HG03565 (cell line): ENCODE data around the gene CCDC88C.
A peak's percentile ranks its signal among the peaks of the same experiment; 100 is the strongest.
"Not testable (repeated sequence)": the region's sequence is repeated elsewhere in the genome, so short reads cannot be mapped to it uniquely, and the experiment has no call there.

Experiments
- ATAC-seq: cut with Tn5 transposase; IDR thresholded peaks from one replicate; pipeline ENCODE4 v1.9.1; 2021; ENCODE audit warnings: mild to moderate bottlenecking, moderate library complexity; ENCODE audit not compliant: unreplicated experiment

CCDC88C gene

GRCh38 chr14:91255026-91255695 is 162.5 kb downstream of the CCDC88C start:
- no peak for ATAC-seq

- ATAC-seq, result no peak
Measured at GRCh38 chr14:91254461-91254860, 163.2 kb downstream of the CCDC88C start.

- ATAC-seq, result no peak
Measured at GRCh38 chr14:91253795-91254323, 163.8 kb downstream of the CCDC88C start.

- no peak for ATAC-seq
Measured at GRCh38 chr14:91252871-91253794, 164.5 kb downstream of the CCDC88C start.

- ATAC-seq, result no peak
Measured at GRCh38 chr14:91250912-91251311, 166.7 kb downstream of the CCDC88C start.

- peak; percentile 83 for ATAC-seq
Measured at GRCh38 chr14:91249841-91250616, 167.6 kb downstream of the CCDC88C start.

GRCh38 chr14:91246051-91246852 is 171.4 kb downstream of the CCDC88C start:
- no peak for ATAC-seq

- not testable (repeated sequence) for ATAC-seq
Measured at GRCh38 chr14:91245616-91246015, 172.0 kb downstream of the CCDC88C start.

GRCh38 chr14:91245029-91245428 is 172.6 kb downstream of the CCDC88C start:
- ATAC-seq, result no peak

- ATAC-seq, result no peak
Measured at GRCh38 chr14:91244501-91244901, 173.1 kb downstream of the CCDC88C start, which contains the start of gene GPR68. Gene GPR68, minus strand, starts transcription at chr14:91244704. Its CDS starts 9,654 bp downstream, at chr14:91235050.

GRCh38 chr14:91243074-91243471 is 174.5 kb downstream of the CCDC88C start:
- ATAC-seq, result no peak

- no peak for ATAC-seq
Measured at GRCh38 chr14:91242635-91243034, 175.0 kb downstream of the CCDC88C start.

GRCh38 chr14:91241863-91242262 is 175.8 kb downstream of the CCDC88C start:
- peak; percentile 62 for ATAC-seq

- no peak for ATAC-seq
Measured at GRCh38 chr14:91238661-91239060, 179.0 kb downstream of the CCDC88C start.

GRCh38 chr14:91238085-91238484 is 179.5 kb downstream of the CCDC88C start:
- ATAC-seq, result no peak

- no peak for ATAC-seq
Measured at GRCh38 chr14:91237219-91237618, 180.4 kb downstream of the CCDC88C start.

- no peak for ATAC-seq
Measured at GRCh38 chr14:91235841-91236240, 181.8 kb downstream of the CCDC88C start.

GRCh38 chr14:91234791-91235114 is 182.9 kb downstream of the CCDC88C start:
- ATAC-seq, result no peak

- ATAC-seq, result no peak
Measured at GRCh38 chr14:91233936-91234790, 183.5 kb downstream of the CCDC88C start.
